ENCODE results near the gene UST. TPM values are rescaled to one million over a fixed set of nuclear protein-coding genes. Genes with fewer than 3 reads are reported as not detected.

UST gene
- total and polyA plus RNA-seq, 2 donors (not counting 1 experiment from before 2014, with no cell fraction given): 7.3 to 16.9 TPM

DNA sequence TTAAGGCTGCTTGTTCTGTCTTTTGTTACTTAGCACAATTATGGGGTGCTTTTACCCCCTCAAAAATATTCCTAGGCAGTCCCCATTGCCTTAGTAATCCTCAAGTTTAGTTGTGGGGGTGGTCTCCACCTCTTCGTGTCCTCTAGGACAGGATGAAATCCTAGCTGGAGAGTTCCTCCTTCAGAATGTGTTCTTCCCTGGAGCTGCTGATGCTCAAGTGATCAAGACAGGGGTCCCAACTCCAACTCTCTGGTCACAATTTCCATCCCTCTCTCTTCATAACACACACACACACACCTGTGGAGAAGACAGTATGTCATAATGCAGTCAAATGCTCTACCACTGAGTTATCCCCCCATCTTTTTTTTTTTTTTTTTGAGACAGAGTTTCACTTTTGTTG, 280.7 kb downstream of the UST start:
- H2AFZ ChIP-seq (ENCODE audit: insufficient read depth, low read depth, low read length, poor library complexity, severe bottlenecking): no peak overlapping the region
- Mint-ChIP-seq H3K4me1 (peaks cover 19% of the 10 kb centered on the region), H3K27ac (no peak overlapping the region), H3K9me3 (ENCODE audit: insufficient read depth) (peaks cover 7% of the 10 kb centered on the region), H3K27me3 (no peaks in the 10 kb centered on the region), H3K4me3 (no peak overlapping the region)
- no peak for ATAC-seq (ENCODE audit: low read depth)
- TF ChIP-seq EZH2 (IDR thresholded peaks at IDR 0.05; ENCODE audit: borderline replicate concordance, insufficient read depth, low read depth, low read length, poor library complexity, severe bottlenecking): no peak
- TF ChIP-seq, protein P1, sequence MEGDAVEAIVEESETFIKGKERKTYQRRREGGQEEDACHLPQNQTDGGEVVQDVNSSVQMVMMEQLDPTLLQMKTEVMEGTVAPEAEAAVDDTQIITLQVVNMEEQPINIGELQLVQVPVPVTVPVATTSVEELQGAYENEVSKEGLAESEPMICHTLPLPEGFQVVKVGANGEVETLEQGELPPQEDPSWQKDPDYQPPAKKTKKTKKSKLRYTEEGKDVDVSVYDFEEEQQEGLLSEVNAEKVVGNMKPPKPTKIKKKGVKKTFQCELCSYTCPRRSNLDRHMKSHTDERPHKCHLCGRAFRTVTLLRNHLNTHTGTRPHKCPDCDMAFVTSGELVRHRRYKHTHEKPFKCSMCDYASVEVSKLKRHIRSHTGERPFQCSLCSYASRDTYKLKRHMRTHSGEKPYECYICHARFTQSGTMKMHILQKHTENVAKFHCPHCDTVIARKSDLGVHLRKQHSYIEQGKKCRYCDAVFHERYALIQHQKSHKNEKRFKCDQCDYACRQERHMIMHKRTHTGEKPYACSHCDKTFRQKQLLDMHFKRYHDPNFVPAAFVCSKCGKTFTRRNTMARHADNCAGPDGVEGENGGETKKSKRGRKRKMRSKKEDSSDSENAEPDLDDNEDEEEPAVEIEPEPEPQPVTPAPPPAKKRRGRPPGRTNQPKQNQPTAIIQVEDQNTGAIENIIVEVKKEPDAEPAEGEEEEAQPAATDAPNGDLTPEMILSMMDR (IDR thresholded peaks at IDR 0.05): no peak
- H3K27ac ChIP-seq (ENCODE audit: low read length in 2 of 2): no peak overlapping the region
- intact Hi-C loops (cut with micrococcal nuclease): loop anchor here (2.0 kb wide), 1 partner anchor 281 kb away; the partner anchor contains the start of gene UST
- WGBS (ENCODE audit: insufficient coverage): no CpG with 5 or more reads among the region's 1 CpG
- no peak for DNase-seq
- H3K27me3 ChIP-seq (replicated peaks in 1 of 4; ENCODE audit: control extremely low read depth in 1 of 4, control insufficient read depth in 3 of 4, insufficient read depth in 4 of 4, low read length in 3 of 4): no peaks in the 10 kb centered on the region
- no peaks in the 10 kb centered on the region for H3K79me2 ChIP-seq (ENCODE audit: control insufficient read depth, insufficient read depth, low read length)
- H3K36me3 ChIP-seq (replicated peaks in 1 of 2; ENCODE audit: control extremely low read depth in 1 of 2, control insufficient read depth in 1 of 2, extremely low read depth in 1 of 2, insufficient read depth in 2 of 2, low read length in 1 of 2): peaks cover 5 to 15% of the 10 kb centered on the region in 2 experiments
- peaks cover 0 to 6% (median 6%) of the 10 kb centered on the region in 3 donors for H3K9me3 ChIP-seq (ENCODE audit: control extremely low read depth in 1 of 3, control insufficient read depth in 2 of 3, insufficient read depth in 1 of 3, low read length in 2 of 3)
- H3K4me3 ChIP-seq (ENCODE audit: control extremely low read depth in 1 of 5, extremely low read depth in 1 of 5, insufficient read depth in 1 of 5, low read depth in 2 of 5, low read length in 4 of 5): no peak overlapping the region
- ChIA-PET CTCF (interaction anchor here (0.6 to 9.6 kb wide), 11 partner anchors 9 to 489 kb away, joined by 3 to 201 read pairs (median 9); no protein-coding TSS in a partner anchor), POLR2A (no interaction called here)
- H3K9ac ChIP-seq (ENCODE audit: low read length): no peak overlapping the region
- peaks cover 3 to 10% of the 10 kb centered on the region in 2 donors for H3K4me1 ChIP-seq (ENCODE audit: control insufficient read depth in 2 of 2, insufficient read depth in 2 of 2, low read length in 2 of 2)
- H4K20me1 ChIP-seq (ENCODE audit: control insufficient read depth, insufficient read depth, low read length, poor library complexity, severe bottlenecking): no peaks in the 10 kb centered on the region
- no peak overlapping the region for H3K4me2 ChIP-seq (replicated peaks; ENCODE audit: low read depth, low read length, poor library complexity, severe bottlenecking)

DNA sequence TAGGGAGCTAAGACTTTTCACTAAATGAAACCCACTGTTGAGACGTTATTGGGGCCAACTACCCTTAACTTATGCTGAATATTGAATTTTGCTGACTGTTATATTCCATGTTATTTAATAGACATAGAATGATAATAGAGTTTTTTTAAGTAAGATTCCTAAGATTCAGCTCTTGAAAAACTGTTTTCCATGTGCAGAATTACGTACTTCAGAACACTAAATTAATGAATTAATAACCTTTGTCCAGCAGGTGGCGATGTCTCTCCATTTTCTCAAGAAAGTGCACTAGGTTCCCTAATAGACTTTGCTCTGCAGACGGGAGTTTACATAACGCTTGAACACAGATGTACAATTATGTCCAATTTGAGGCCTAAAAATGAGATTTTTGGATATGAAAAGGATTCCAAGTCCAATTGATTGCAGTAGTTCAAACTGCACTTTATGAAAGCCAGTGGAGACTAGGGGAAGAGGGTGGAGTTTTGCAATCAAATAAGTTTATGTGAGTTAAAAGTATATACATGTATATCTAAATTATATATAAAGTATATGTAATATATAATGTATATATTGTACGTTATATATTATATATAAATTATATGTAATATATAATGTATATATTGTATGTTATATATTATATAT, 282.1 kb downstream of the UST start:
- Mint-ChIP-seq H3K4me3 (no peak overlapping the region), H3K4me1 (peaks cover 28% of the 10 kb centered on the region), H3K27ac (no peak overlapping the region), H3K9me3 (ENCODE audit: insufficient read depth) (peaks cover 4% of the 10 kb centered on the region), H3K27me3 (no peaks in the 10 kb centered on the region)
- WGBS (ENCODE audit: insufficient coverage): 0% methylated on average over 4 of the region's 6 CpGs
- H3K27ac ChIP-seq (ENCODE audit: low read length in 2 of 2): no peak overlapping the region
- H3K9ac ChIP-seq (ENCODE audit: low read length): no peak overlapping the region
- peaks cover 0 to 6% (median 6%) of the 10 kb centered on the region in 3 donors for H3K9me3 ChIP-seq (ENCODE audit: control extremely low read depth in 1 of 3, control insufficient read depth in 2 of 3, insufficient read depth in 1 of 3, low read length in 2 of 3)
- peaks cover 2 to 3% of the 10 kb centered on the region in 2 experiments for H3K36me3 ChIP-seq (replicated peaks in 1 of 2; ENCODE audit: control extremely low read depth in 1 of 2, control insufficient read depth in 1 of 2, extremely low read depth in 1 of 2, insufficient read depth in 2 of 2, low read length in 1 of 2)
- ChIA-PET POLR2A (interaction anchor here (0.6 kb wide), 1 partner anchor 80 kb away, joined by 3 read pairs; no protein-coding TSS in a partner anchor), CTCF (interaction anchor here (0.6 to 9.6 kb wide), 46 partner anchors 10 to 1857 kb away, joined by 3 to 201 read pairs (median 4); no protein-coding TSS in a partner anchor)
- no peak overlapping the region for H2AFZ ChIP-seq (ENCODE audit: insufficient read depth, low read depth, low read length, poor library complexity, severe bottlenecking)
- no peak overlapping the region for H3K4me2 ChIP-seq (replicated peaks; ENCODE audit: low read depth, low read length, poor library complexity, severe bottlenecking)
- TF ChIP-seq EZH2 (IDR thresholded peaks at IDR 0.05; ENCODE audit: borderline replicate concordance, insufficient read depth, low read depth, low read length, poor library complexity, severe bottlenecking): no peak
- TF ChIP-seq, protein P1 (IDR thresholded peaks at IDR 0.05): peak; percentile 92
- H4K20me1 ChIP-seq (ENCODE audit: control insufficient read depth, insufficient read depth, low read length, poor library complexity, severe bottlenecking): no peaks in the 10 kb centered on the region
- H3K79me2 ChIP-seq (ENCODE audit: control insufficient read depth, insufficient read depth, low read length): no peaks in the 10 kb centered on the region
- intact Hi-C loops (cut with micrococcal nuclease): loop anchor here (1.0 kb wide), 6 partner anchors 53 to 488 kb away; partner anchors contain the start of gene TAB2
- ATAC-seq (ENCODE audit: low read depth): peak; percentile 53
- no peaks in the 10 kb centered on the region for H3K27me3 ChIP-seq (replicated peaks in 1 of 4; ENCODE audit: control extremely low read depth in 1 of 4, control insufficient read depth in 3 of 4, insufficient read depth in 4 of 4, low read length in 3 of 4)
- peak; percentile 88 for DNase-seq
- H3K4me1 ChIP-seq (ENCODE audit: control insufficient read depth in 2 of 2, insufficient read depth in 2 of 2, low read length in 2 of 2): peaks cover 3 to 19% of the 10 kb centered on the region in 2 donors
- no peak overlapping the region for H3K4me3 ChIP-seq (ENCODE audit: control extremely low read depth in 1 of 5, extremely low read depth in 1 of 5, insufficient read depth in 1 of 5, low read depth in 2 of 5, low read length in 4 of 5)
